GM19455 (cell line): Measurements from ENCODE around the gene PDE4B.

ENCODE experiments used
- ATAC-seq: cut with Tn5 transposase; IDR thresholded peaks from one replicate; pipeline ENCODE4 v1.9.1; 2021; ENCODE audit not compliant: unreplicated experiment

The PDE4B gene

GRCh38 chr1:66372522-66373101, 579.9 kb downstream of the PDE4B start:
- peak; percentile 19 for ATAC-seq

- no peak for ATAC-seq
These were observed 580.5 kb downstream of the PDE4B start for GRCh38 chr1:66373157-66373591.

GRCh38 chr1:66374148-66374547, 581.5 kb downstream of the PDE4B start:
- peak; percentile 53 for ATAC-seq

GRCh38 chr1:66374561-66375111, 581.9 kb downstream of the PDE4B start:
- ATAC-seq = peak; percentile 38

GRCh38 chr1:66375125-66375524, 582.4 kb downstream of the PDE4B start:
- ATAC-seq = no peak

GRCh38 chr1:66380452-66381212, 587.9 kb downstream of the PDE4B start:
- ATAC-seq = peak; percentile 96

- no peak for ATAC-seq
These were observed 589.1 kb downstream of the PDE4B start for GRCh38 chr1:66381621-66382275.

- no peak for ATAC-seq
These were observed 590.5 kb downstream of the PDE4B start for GRCh38 chr1:66383168-66383567.

GRCh38 chr1:66383611-66384010, 590.9 kb downstream of the PDE4B start:
- no peak for ATAC-seq

GRCh38 chr1:66384258-66384921, 591.7 kb downstream of the PDE4B start:
- no peak for ATAC-seq

- no peak for ATAC-seq
These were observed 594.0 kb downstream of the PDE4B start for GRCh38 chr1:66386712-66387111.

GRCh38 chr1:66388913-66389312, 596.2 kb downstream of the PDE4B start:
- ATAC-seq = no peak

GRCh38 chr1:66393586-66394287, 601.0 kb downstream of the PDE4B start:
- ATAC-seq = no peak

- no peak for ATAC-seq
These were observed 601.9 kb downstream of the PDE4B start for GRCh38 chr1:66394603-66395002.

GRCh38 chr1:66395202-66396061, 602.7 kb downstream of the PDE4B start:
- ATAC-seq = no peak

- ATAC-seq = peak; percentile 48
These were observed 603.7 kb downstream of the PDE4B start for GRCh38 chr1:66396212-66396890.

- ATAC-seq = peak; percentile 43
These were observed 604.5 kb downstream of the PDE4B start for GRCh38 chr1:66397192-66397591.

- peak; percentile 24 for ATAC-seq
These were observed 607.3 kb downstream of the PDE4B start for GRCh38 chr1:66399888-66400529.

GRCh38 chr1:66400660-66401059, 608.0 kb downstream of the PDE4B start:
- no peak for ATAC-seq
